ENCODE measurements around the gene ULK4.

GRCh38 chr3:41649129-41649739 lies 312.7 kb downstream of the ULK4 start:
- no peak for TF ChIP-seq CTCF (IDR thresholded peaks at IDR 0.05)
- TF ChIP-seq EP300 (IDR thresholded peaks at IDR 0.05) = no peak

Measured in tibial nerve (tissue), 4 donors.